ENCODE data around the gene ADGRD1.
"Not testable (repeated sequence)": the region's sequence is repeated elsewhere in the genome, so short reads cannot be mapped to it uniquely, and the experiment has no call there.

The ADGRD1 gene

GRCh38 chr12:130987151-130987931, 33.6 kb downstream of the ADGRD1 start:
- DNase-seq (ENCODE audit: low read depth in 2 of 2) = no peak

GRCh38 chr12:130988261-130988660, 34.6 kb downstream of the ADGRD1 start:
- DNase-seq (ENCODE audit: low read depth in 2 of 2) = no peak

- no peak for DNase-seq (ENCODE audit: low read depth in 2 of 2)
Measured at GRCh38 chr12:130988751-130989150, 35.0 kb downstream of the ADGRD1 start.

GRCh38 chr12:130989391-130989790, 35.7 kb downstream of the ADGRD1 start:
- no peak for DNase-seq (ENCODE audit: low read depth in 2 of 2)

DNA sequence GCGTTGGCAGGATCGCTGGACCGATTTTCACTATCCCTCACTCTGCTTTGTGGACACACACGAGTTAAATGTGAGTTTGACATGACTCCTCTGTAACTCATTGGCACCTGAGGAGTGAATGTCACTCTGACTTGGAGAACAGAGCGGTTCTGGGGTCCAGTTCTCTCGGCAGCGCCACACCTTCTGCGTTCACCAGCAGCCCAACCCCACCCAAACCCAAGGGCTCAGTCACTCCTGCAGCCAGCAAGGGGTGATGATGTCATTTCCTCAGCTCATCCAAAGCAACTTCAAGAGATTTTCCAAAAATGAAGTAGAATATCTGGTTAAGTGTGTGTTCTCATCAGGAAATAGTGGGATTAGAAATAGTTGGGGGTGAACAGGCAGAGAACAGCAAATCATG, 36.3 kb downstream of the ADGRD1 start:
- DNase-seq (ENCODE audit: low read depth in 2 of 2) = no peak

- no peak for DNase-seq (ENCODE audit: low read depth in 2 of 2)
Measured at GRCh38 chr12:130992448-130992847, 38.7 kb downstream of the ADGRD1 start.

- DNase-seq (ENCODE audit: low read depth in 2 of 2) = no peak
Measured at GRCh38 chr12:130992979-130993538, 39.4 kb downstream of the ADGRD1 start.

- DNase-seq (ENCODE audit: low read depth in 2 of 2) = no peak
Measured at GRCh38 chr12:130993759-130994670, 40.3 kb downstream of the ADGRD1 start.

DNA sequence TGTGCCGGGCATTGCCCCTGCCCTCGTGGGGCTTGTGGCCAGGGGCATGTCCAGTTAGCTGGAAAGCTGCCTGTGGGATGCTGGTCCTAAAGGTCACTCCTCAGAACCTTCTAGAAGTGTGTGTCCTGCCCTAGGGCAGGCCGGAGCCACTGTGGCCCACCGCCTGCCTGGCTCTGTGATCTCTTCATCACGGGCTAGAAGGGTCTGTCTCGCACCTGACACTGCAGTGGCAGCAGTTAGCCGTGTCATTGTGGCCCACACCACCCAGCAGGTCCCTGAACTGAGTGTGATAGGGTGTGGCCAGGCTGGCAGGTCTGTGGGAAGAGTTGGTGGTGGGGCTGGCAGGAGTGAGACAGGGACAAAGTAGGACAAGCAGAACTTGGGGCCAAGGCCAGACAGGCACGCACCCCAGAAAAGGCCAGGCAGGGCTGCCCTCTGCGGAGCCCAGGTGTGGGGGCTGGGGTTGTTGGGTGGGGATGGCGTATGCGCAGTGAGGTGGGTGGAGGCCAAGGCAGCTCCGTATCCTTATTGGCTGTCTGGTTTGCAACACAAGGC, 41.2 kb downstream of the ADGRD1 start:
- no peak for DNase-seq (ENCODE audit: low read depth in 2 of 2)

DNA sequence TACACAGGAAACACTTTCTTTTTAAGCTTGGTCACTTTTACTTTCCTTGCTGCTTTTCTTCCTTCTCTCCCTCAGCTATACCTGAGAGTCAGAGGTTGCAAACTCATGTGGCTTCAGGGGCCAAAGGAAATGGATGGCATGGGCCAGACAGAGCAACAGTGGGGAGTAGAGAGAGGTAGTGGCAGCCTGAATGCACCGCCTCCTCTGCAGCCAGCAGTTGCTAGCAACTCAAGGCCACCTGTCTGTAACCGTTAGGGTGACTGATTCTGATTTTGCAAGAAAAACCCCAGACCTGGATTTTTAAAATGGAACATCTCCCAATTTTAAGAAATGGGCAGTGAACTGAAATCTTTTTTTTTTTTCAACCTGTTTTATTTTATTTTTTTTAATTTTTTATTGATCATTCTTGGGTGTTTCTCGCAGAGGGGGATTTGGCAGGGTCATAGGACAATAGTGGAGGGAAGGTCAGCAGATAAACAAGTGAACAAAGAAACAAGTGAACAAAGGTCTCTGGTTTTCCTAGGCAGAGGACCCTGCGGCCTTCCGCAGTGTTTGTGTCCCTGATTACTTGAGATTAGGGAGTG, 41.8 kb downstream of the ADGRD1 start:
- DNase-seq (ENCODE audit: low read depth in 2 of 2) = not testable (repeated sequence)

GRCh38 chr12:130998136-130998535, 44.4 kb downstream of the ADGRD1 start:
- DNase-seq (ENCODE audit: low read depth in 2 of 2) = no peak

DNA sequence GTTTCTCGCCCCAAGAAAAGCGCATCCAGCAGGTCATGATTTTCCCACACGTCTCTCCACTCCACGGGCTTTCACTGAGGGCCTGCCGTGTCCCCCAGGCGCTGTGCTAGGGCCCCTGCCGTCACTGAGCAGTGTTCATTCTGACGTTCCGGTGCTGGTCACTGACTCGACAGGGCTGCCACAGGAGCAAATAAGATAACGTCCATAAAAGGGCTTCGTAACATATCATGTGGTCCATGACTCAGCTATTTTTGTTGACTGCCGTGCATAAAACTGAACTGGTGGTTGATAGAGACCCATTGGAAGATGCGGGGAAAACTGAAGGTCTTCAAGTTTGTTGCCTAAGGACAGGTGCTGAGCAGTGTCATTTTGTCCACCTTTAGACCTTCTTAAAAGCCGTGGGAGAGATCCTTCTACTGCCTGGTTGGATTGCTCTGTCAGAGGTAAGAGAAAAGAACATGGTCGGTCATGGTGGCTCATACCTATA, 46.3 kb downstream of the ADGRD1 start:
- DNase-seq (ENCODE audit: low read depth in 2 of 2) = no peak

GRCh38 chr12:131001493-131001892, 47.8 kb downstream of the ADGRD1 start:
- DNase-seq (ENCODE audit: low read depth in 2 of 2) = no peak

GRCh38 chr12:131002216-131002631, 48.5 kb downstream of the ADGRD1 start:
- DNase-seq (ENCODE audit: low read depth in 2 of 2) = no peak

DNA sequence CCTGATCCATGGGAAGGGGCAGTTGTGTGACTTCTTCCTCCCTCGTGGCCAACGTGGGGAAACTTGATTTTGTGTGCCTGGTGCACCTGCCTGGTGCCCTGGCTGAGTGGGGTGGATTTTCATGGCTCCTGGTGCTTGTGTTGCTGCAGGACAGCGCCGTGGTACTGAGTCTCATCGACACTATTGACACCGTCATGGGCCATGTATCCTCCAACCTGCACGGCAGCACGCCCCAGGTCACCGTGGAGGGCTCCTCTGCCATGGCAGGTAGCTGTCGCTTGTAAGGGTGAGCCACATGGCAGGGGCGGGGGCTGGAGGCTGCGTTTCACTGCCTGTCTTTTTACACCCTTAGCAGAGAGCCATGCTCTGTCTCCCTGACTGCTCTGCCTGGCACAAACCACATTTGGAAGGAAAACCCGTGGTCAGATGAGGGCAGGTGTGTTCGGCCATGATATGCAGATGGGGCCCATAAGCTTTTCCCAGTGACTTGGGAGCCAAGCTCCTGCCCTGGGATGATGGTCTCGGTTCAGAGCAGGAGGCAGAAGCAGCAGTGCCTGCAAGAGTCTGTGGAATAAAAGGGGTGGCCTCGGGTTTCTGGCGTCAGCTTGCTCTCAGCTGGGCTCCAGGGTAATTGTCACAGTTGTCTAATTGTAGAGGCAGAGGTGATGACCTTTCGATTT, 49.5 kb downstream of the ADGRD1 start:
- DNase-seq (ENCODE audit: low read depth in 2 of 2) = no peak

DNA sequence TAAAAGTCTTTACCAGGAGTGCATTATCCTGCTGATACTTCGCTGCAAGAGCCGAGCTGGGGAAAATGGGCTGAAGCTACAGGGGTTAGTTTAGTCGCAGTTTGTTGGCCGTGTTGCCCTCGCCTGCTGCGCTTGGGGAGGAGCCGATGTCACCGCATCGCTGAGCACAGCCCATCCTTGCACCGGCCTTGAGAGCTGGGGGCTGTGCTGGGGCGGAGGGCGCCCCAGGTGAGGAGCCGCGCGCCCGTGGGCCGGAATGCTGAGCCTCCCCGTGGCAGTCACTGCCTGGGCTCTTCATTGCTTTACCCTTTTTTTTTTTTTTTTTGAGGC, 50.0 kb downstream of the ADGRD1 start:
- DNase-seq (ENCODE audit: low read depth in 2 of 2) = no peak

DNA sequence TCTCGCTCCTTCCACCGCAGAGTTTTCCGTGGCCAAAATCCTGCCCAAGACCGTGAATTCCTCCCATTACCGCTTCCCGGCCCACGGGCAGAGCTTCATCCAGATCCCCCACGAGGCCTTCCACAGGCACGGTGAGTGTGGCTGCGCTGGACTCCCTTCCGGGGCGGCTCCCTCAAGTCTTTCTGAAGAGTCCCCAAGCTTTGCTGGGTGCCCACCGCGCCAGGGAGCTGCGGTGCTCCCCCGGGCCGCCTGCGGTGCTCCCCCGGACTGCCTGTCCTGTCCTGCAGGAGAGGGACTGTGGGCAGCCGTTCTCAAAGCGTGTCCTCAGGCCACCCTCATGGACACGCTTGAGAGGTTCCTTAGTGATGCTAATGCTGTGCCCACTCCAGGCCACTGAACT, 50.5 kb downstream of the ADGRD1 start:
- no peak for DNase-seq (ENCODE audit: low read depth in 2 of 2)

DNA sequence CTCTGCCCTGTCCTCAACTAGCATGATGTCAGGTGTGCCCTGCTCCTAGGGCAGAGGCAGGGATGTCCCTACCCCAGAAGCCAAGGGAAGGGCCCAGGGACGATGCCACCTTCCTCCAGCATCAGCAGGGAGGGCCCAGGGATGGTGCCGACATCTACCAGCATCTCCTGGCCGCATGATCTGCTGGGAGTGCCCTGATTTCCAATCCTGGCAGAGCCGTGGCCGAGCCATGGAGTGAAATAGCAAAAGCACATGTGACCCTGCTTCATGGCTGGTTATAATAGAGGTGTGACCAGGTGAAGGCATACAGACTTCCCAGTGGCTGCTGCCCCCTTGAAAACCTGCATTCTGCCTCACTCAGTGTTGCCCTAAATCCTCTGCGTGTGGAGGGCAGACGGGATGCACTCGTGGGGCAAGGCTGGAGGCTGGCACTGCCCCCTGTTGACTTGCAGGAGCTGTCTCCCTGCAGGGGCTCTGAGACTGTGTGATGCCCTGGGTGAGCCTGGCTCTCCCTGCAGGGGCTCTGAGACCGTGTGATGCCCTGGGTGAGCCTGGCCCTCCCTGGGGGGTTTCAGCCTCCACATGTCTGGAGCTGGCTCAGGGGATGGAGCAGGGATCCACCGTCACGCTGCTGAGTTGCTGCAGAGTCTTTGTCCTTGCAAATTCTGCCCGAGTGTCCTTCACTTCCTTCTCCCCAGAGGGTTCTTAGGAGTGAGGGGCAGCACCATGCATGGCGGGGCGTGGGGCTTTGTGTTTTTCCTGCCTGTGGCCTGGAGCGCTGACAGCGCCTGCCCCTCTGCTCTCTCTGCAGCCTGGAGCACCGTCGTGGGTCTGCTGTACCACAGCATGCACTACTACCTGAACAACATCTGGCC, 51.7 kb downstream of the ADGRD1 start:
- DNase-seq (ENCODE audit: low read depth in 2 of 2) = no peak

DNA sequence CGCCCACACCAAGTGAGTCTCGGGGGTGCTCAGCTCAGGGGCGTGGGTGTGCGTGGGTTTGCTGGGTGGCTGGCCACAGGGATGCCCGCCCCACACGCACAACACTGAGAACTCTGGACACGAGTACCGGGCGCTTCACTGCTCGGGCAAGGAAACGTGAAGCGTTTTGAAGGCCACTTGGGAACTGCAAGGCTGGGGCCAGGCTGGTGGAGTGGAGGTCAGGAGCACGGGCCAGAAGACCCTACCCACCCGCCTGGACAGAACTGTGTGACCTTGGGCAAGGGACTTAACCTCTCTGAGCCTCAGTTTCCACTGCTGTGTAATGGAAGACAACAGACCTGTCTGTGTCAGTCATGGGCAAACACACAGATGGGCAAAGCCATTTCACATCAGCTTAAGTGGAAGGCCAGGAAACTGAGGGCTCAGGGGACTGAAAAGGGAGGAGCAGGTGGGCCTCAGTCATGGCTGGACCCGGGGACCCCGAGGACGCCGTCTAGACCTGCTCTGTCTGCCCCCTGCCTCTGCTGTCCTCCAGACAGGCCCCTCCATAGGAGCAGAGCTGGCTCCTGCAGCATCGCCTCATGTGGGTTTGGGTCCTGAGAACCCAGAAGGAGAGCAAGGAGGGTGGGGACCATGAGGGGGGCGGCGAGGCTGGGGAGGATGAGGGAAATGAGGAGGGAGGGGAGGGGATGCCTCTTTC, 52.5 kb downstream of the ADGRD1 start:
- no peak for DNase-seq (ENCODE audit: low read depth in 2 of 2)

All from stimulated activated CD4-positive, alpha-beta T cell treated with anti-CD3 and anti-CD28 coated beads, Interleukin-4, amount 100 ng/mL, for 48 hours (primary cell).